AG10803 (cell line): Measurements from ENCODE around the gene PKMYT1.
A peak's percentile ranks its signal among the peaks of the same experiment; 100 is the strongest.

ENCODE experiments used
- DNase-seq: peaks from one replicate; pipeline ENCODE4 v3.0.0; 2010; ENCODE audit warnings: low read depth
- H3K4me3 ChIP-seq: 2 replicates; pipeline ENCODE4 v1.5.1; 2011; ENCODE audit warnings: mild to moderate bottlenecking, low read length, control low read depth
- CTCF ChIP-seq: conservative IDR thresholded peaks from 2 replicates; pipeline ENCODE4 v1.5.1; 2011; ENCODE audit warnings: mild to moderate bottlenecking, low read length, control low read depth, inconsistent platforms

PKMYT1 gene

GRCh38 chr16:2985462-2985861, 5.2 kb upstream of the PKMYT1 start:
- TF ChIP-seq CTCF = no peak
- no peak overlapping the region for H3K4me3 ChIP-seq
- DNase-seq = no peak

- peak overlapping the region; percentile 44 for H3K4me3 ChIP-seq
- TF ChIP-seq CTCF = peak; percentile 36
- peak; percentile 72 for DNase-seq
Measured at GRCh38 chr16:2983706-2984136, 3.5 kb upstream of the PKMYT1 start.

GRCh38 chr16:2982402-2982801, 2.2 kb upstream of the PKMYT1 start:
- DNase-seq = no peak
- no peak overlapping the region for H3K4me3 ChIP-seq
- TF ChIP-seq CTCF = no peak

GRCh38 chr16:2981899-2982250, 1.6 kb upstream of the PKMYT1 start:
- no peak for DNase-seq
- no peak for TF ChIP-seq CTCF
- H3K4me3 ChIP-seq = no peak overlapping the region

- DNase-seq = no peak
- peak overlapping the region; percentile 85; the same call in 1 of the 2 replicates for H3K4me3 ChIP-seq
- no peak for TF ChIP-seq CTCF
Measured at GRCh38 chr16:2981177-2981898, 1.1 kb upstream of the PKMYT1 start.

- DNase-seq = no peak
- peak overlapping the region; percentile 62 for H3K4me3 ChIP-seq
- TF ChIP-seq CTCF = no peak
Measured at GRCh38 chr16:2979669-2980226, 498 bp downstream of the PKMYT1 start.

- TF ChIP-seq CTCF = no peak
- H3K4me3 ChIP-seq = no peak overlapping the region
- no peak for DNase-seq
Measured at GRCh38 chr16:2977440-2977839, 2.8 kb downstream of the PKMYT1 start.
